ENCODE measurements around the gene HAL. TPM values are rescaled to one million over a fixed set of nuclear protein-coding genes. Genes with fewer than 3 reads are reported as not detected.

HAL gene
- total RNA-seq, 1 experiment from 2014 or later: 1.8 TPM

- Histone ChIP-seq H3K79me2 (ENCODE audit: insufficient read depth, low read length) (no peaks in the 10 kb centered on the region), H3K4me3 (replicated peaks in 1 of 2; ENCODE audit: low read depth in 1 of 2, low read length in 2 of 2) (peak within 1 kb of the TSS; percentile 76 to 89), H3K9me3 (ENCODE audit: control insufficient read depth in 1 of 2, insufficient read depth in 1 of 2, low read depth in 1 of 2, low read length in 2 of 2) (no peaks in the 10 kb centered on the region), H4K20me1 (ENCODE audit: insufficient read depth) (no peaks in the 10 kb centered on the region), H3K9me2 (ENCODE audit: insufficient read depth) (no peaks in the 10 kb centered on the region), H3K4me1 (ENCODE audit: control insufficient read depth in 1 of 2, insufficient read depth in 2 of 2, low read length in 2 of 2) (peaks cover 4 to 8% of the 10 kb centered on the region in 2 experiments; a peak in 3 of 4 replicates), H3K27me3 (ENCODE audit: insufficient read depth, low read length) (0 out of 2 replicates have a peak, but pooled peaks cover 6% of the 10 kb centered on the region), H3K36me3 (ENCODE audit: control insufficient read depth in 1 of 2, insufficient read depth in 2 of 2, low read length in 2 of 2) (no peaks in the 10 kb centered on the region), H3K9ac (ENCODE audit: low read length) (peak within 1 kb of the TSS; percentile 81), H3K4me2 (ENCODE audit: low read length) (peak within 1 kb of the TSS; percentile 91), H2AFZ (ENCODE audit: low read depth, low read length, poor library complexity, severe bottlenecking) (peak within 1 kb of the TSS; percentile 99), H3K27ac (ENCODE audit: low read depth, low read length) (peak within 1 kb of the TSS; percentile 80)
- DNase-seq (ENCODE audit: low read depth, low spot score) (peak; percentile 40), ATAC-seq (peak; percentile 76)
- ChIA-PET CTCF (interaction anchor here (1.3 to 1.5 kb wide), 2 partner anchors 10 to 25 kb away, joined by 4 to 8 read pairs; no protein-coding TSS in a partner anchor), RAD21 (ENCODE audit: low non-redundant PET in 1 of 2, low total read pairs in 2 of 2, uncharacterized antibody in 2 of 2, unreplicated experiment in 2 of 2) (no interaction called here), POLR2A (interaction anchor here (0.7 to 2.5 kb wide), 3 partner anchors 11 to 536 kb away, joined by 3 to 11 read pairs (median 4); no protein-coding TSS in a partner anchor)
- intact Hi-C loops (cut with micrococcal nuclease): no loop called here
- TF ChIP-seq EGR1 (IDR thresholded peaks at IDR 0.05; ENCODE audit: low read depth): 0 out of 2 replicates have a peak, but pooled peaks have one; percentile 0
- TF ChIP-seq SP1 (IDR thresholded peaks at IDR 0.05; ENCODE audit: low read depth): no peak
- no peak for TF ChIP-seq FOSL1 (IDR thresholded peaks at IDR 0.05; ENCODE audit: low read depth)
- peak in 2 of 3 experiments; percentile 31 to 40; a peak in 4 of 6 replicates for TF ChIP-seq CTCF (IDR thresholded peaks at IDR 0.05 in 2 of 3, conservative IDR thresholded peaks at IDR 0.05 in 1 of 3; ENCODE audit: borderline replicate concordance in 1 of 3, insufficient read depth in 1 of 3, low read depth in 2 of 3, low read length in 2 of 3)
- no peak for TF ChIP-seq ELF1 (IDR thresholded peaks at IDR 0.05; ENCODE audit: borderline replicate concordance, low read depth)
- peak; percentile 36 for TF ChIP-seq YY1 (IDR thresholded peaks at IDR 0.05; ENCODE audit: extremely low read depth, insufficient replicate concordance, low read depth, low read length)
- TF ChIP-seq MAX (IDR thresholded peaks at IDR 0.05): peak; percentile 45; the same call in 1 of the 2 replicates
- peak; percentile 38; the same call in 1 of the 2 replicates for TF ChIP-seq SIN3A (IDR thresholded peaks at IDR 0.05; ENCODE audit: low read depth)
- BruUV-seq (replicated peaks): no TSS peak
Observed at GRCh38 chr12:95943330-95943842, 52.8 kb downstream of the HAL start, which contains the start of gene AMDHD1. Gene AMDHD1, plus strand, starts transcription at chr12:95943331. Its CDS starts 68 bp downstream, at chr12:95943399.
